Mesothelial cell of epicardium (in vitro differentiated cells): ENCODE results near the gene NT5M. TPM values are rescaled to one million over a fixed set of nuclear protein-coding genes. Genes with fewer than 3 reads are reported as not detected.
A peak's percentile ranks its signal among the peaks of the same experiment; 100 is the strongest.

Source experiments
- DNase-seq, 2 experiments: peaks; one replicate each; pipeline ENCODE4 v3.0.0; 2021; ENCODE audit warnings: low spot score in 2 of 2; ENCODE audit not compliant: unreplicated experiment in 2 of 2
- H3K27ac Mint-ChIP-seq: 2 replicates; pipeline ENCODE4 v1.8.0; 2021; ENCODE audit warnings: mixed read lengths
- H3K27me3 Mint-ChIP-seq: 2 replicates; pipeline ENCODE4 v1.8.0; 2021; ENCODE audit warnings: low read depth, mixed read lengths
- H3K36me3 Mint-ChIP-seq: 2 replicates; pipeline ENCODE4 v1.8.0; 2021; ENCODE audit warnings: mixed read lengths
- H3K4me1 Mint-ChIP-seq: 2 replicates; pipeline ENCODE4 v1.8.0; 2021; ENCODE audit warnings: mixed read lengths
- H3K4me3 Mint-ChIP-seq: 2 replicates; pipeline ENCODE4 v1.8.0; 2021; ENCODE audit warnings: mild to moderate bottlenecking, moderate library complexity, mixed read lengths
- H3K9me3 Mint-ChIP-seq: 2 replicates; pipeline ENCODE4 v1.8.0; 2021; ENCODE audit warnings: mixed read lengths
- CTCF ChIP-seq: fragments of 200-600 bp; sonication (generic); IDR thresholded peaks from one replicate; pipeline ENCODE4 v1.5.0; 2021; ENCODE audit warnings: antibody characterized with exemption; ENCODE audit not compliant: unreplicated experiment
- total RNA-seq: library from RNA; stranded (reverse); gene quantifications from 3 replicates; pipeline ENCODE4 v1.2.1, GENCODE V29; 2021

Gene NT5M
- total RNA-seq, 1 donor from 2014 or later, result 4.6 TPM

GRCh38 chr17:17387017-17387497 lies 83.9 kb downstream of the NT5M start:
- no peak for TF ChIP-seq CTCF
- Mint-ChIP-seq H3K4me3 (no peak overlapping the region), H3K27ac (no peak overlapping the region), H3K4me1 (no peaks in the 10 kb centered on the region), H3K9me3 (peaks cover 4% of the 10 kb centered on the region), H3K36me3 (no peaks in the 10 kb centered on the region), H3K27me3 (no peaks in the 10 kb centered on the region)
- no peak for DNase-seq

GRCh38 chr17:17387498-17388362 lies 84.6 kb downstream of the NT5M start:
- no peak overlapping the region for H3K27ac Mint-ChIP-seq
- peak; percentile 51 for TF ChIP-seq CTCF
- no peak overlapping the region for H3K4me3 Mint-ChIP-seq
- H3K9me3 Mint-ChIP-seq, result peaks cover 4% of the 10 kb centered on the region
- no peaks in the 10 kb centered on the region for H3K4me1 Mint-ChIP-seq
- no peaks in the 10 kb centered on the region for H3K27me3 Mint-ChIP-seq
- H3K36me3 Mint-ChIP-seq, result no peaks in the 10 kb centered on the region
- peak in 1 of 2 experiments; percentile 42 for DNase-seq

GRCh38 chr17:17388657-17389496 lies 85.7 kb downstream of the NT5M start:
- H3K9me3 Mint-ChIP-seq, result peaks cover 4% of the 10 kb centered on the region

DNA sequence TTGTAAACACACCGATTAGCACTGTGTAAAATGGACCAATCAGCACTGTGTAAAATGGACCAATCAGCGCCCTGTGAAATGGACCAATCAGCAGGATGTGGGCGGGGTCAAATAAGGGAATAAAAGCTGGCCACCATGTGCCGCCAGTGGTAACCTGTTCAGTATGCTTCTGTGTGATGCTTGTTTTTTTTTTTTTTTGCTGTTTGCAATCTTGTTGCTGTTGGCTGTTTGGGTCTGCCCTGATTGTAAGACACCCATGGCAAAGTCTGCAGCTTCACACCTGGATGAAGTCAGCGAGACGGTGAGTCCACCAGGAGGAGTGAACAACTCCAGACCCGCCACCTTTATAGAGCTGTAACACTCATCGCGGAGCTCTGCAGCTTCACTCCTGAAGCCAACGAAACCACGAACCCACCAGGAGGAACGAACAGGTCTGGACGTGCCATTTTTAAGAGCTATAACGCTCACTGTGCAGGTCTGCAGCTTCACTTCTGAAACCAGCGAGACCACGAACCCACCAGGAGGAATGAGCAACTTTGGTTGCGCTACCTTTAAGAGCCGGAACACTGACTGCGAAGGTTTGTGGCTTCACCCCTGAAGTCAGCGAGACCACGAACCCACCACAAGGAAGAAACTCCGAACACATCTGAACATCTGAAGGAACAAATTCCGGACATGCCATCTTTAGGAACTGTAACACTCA lies 88.6 kb downstream of the NT5M start:
- Mint-ChIP-seq H3K9me3 (peaks cover 4% of the 10 kb centered on the region), H3K36me3 (no peaks in the 10 kb centered on the region), H3K4me3 (no peak overlapping the region), H3K4me1 (no peaks in the 10 kb centered on the region), H3K27me3 (no peaks in the 10 kb centered on the region), H3K27ac (no peak overlapping the region)
- DNase-seq, result no peak
- no peak for TF ChIP-seq CTCF

More at GRCh38 chr17:17388657-17389496, 85.7 kb downstream of the NT5M start:
- no peak overlapping the region for H3K27ac Mint-ChIP-seq
- no peak for TF ChIP-seq CTCF
- no peak for DNase-seq
- no peaks in the 10 kb centered on the region for H3K4me1 Mint-ChIP-seq
- no peaks in the 10 kb centered on the region for H3K36me3 Mint-ChIP-seq
- H3K27me3 Mint-ChIP-seq, result no peaks in the 10 kb centered on the region
- no peak overlapping the region for H3K4me3 Mint-ChIP-seq

DNA sequence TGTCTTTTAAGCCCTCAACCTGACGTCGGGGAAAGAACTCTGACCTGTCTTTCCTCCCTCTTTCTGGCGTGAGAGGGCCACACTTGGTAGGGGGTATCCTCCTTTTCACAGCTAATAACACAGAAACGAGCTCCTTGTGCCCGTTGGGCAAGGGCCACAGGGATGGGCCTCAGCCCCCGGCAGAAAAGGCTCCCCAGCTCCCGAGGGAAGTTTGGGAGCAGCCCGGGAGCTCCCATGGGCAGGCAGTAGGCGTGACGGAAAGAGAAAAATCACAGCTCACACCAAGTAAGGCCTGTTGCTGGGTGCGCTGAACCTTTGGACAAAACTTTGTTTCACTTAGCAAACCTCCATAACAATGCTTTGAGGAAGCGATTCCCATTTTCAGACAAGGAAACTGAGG lies 90.8 kb downstream of the NT5M start:
- Mint-ChIP-seq H3K4me1 (peaks cover 4% of the 10 kb centered on the region), H3K27ac (no peak overlapping the region), H3K27me3 (no peaks in the 10 kb centered on the region), H3K9me3 (peaks cover 4% of the 10 kb centered on the region), H3K36me3 (no peaks in the 10 kb centered on the region), H3K4me3 (no peak overlapping the region)
- no peak for TF ChIP-seq CTCF
- DNase-seq, result no peak
